Esophagus (tissue), 2 donors: ENCODE data around the gene C20orf141. TPM values are rescaled to one million over a fixed set of nuclear protein-coding genes. Genes with fewer than 3 reads are reported as not detected.

Experiments used
- H3K27ac ChIP-seq, 2 donors: one replicate each; pipeline ENCODE4 v1.5.1; 2013; ENCODE audit warnings: low read depth in 2 of 2, mild to moderate bottlenecking in 2 of 2, inconsistent platforms in 1 of 2, low read length in 1 of 2, moderate library complexity in 1 of 2
- H3K27me3 ChIP-seq, 2 donors: one replicate each; pipeline ENCODE4 v1.6.1; 2013; ENCODE audit warnings: low read length in 2 of 2, control low read depth in 1 of 2, mild to moderate bottlenecking in 1 of 2; ENCODE audit not compliant: insufficient read depth in 2 of 2, control insufficient read depth in 1 of 2
- H3K36me3 ChIP-seq, 2 donors: one replicate each; pipeline ENCODE4 v1.6.1; 2013; ENCODE audit warnings: low read length in 1 of 2; ENCODE audit not compliant: control insufficient read depth in 2 of 2, insufficient read depth in 2 of 2
- H3K4me1 ChIP-seq, 2 donors: one replicate each; pipeline ENCODE4 v1.6.1; 2013; ENCODE audit warnings: low read length in 1 of 2; ENCODE audit not compliant: control insufficient read depth in 2 of 2, insufficient read depth in 2 of 2
- H3K4me3 ChIP-seq, 2 donors: one replicate each; pipeline ENCODE4 v1.5.1; 2013; ENCODE audit warnings: low read length in 2 of 2, mild to moderate bottlenecking in 2 of 2, low read depth in 1 of 2, moderate library complexity in 1 of 2
- H3K9me3 ChIP-seq, 2 donors: one replicate each; pipeline ENCODE4 v1.6.1; 2013; ENCODE audit warnings: mild to moderate bottlenecking in 2 of 2, low read depth in 1 of 2, low read length in 1 of 2, moderate library complexity in 1 of 2; ENCODE audit not compliant: control insufficient read depth in 2 of 2, insufficient read depth in 1 of 2
- WGBS, 2 donors: extraction: QIAGEN DNeasy Blood & Tissue Kit; methylation state at CpG; one replicate each; pipeline ENCODE4 v1.1.7; 2013; 5-methylcytosine and 5-hydroxymethylcytosine counted together
- polyA plus RNA-seq, 2 donors: library from polyadenylated mRNA; stranded (reverse); fragments of 200-250 nt; gene quantifications; one replicate each; pipeline ENCODE4 v1.2.3, GENCODE V29; 2013
- donor health status: healthy with polysubstance abuse.
- donor health status: Bipolar disorder and iron deficiency.

Gene C20orf141
- polyA plus RNA-seq, 2 donors, result not detected

GRCh38 chr20:2864626-2865025 is 49.8 kb downstream of the C20orf141 start:
- Histone ChIP-seq H3K27ac (no peak overlapping the region), H3K9me3 (peaks cover 0 to 2% of the 10 kb centered on the region in 2 donors), H3K4me3 (no peak overlapping the region), H3K27me3 (no peaks in the 10 kb centered on the region), H3K4me1 (peaks cover 0 to 2% of the 10 kb centered on the region in 2 donors), H3K36me3 (peaks cover 11 to 54% of the 10 kb centered on the region in 2 donors)
- 96 to 97% methylated on average over 12 of the region's 12 CpGs for WGBS, 2 donors

GRCh38 chr20:2865101-2865500 is 50.3 kb downstream of the C20orf141 start:
- Histone ChIP-seq H3K4me3 (no peak overlapping the region), H3K36me3 (peaks cover 11 to 54% of the 10 kb centered on the region in 2 donors), H3K27ac (no peak overlapping the region), H3K4me1 (peaks cover 0 to 2% of the 10 kb centered on the region in 2 donors), H3K9me3 (peaks cover 0 to 2% of the 10 kb centered on the region in 2 donors), H3K27me3 (no peaks in the 10 kb centered on the region)
- 93% methylated on average over 10 of the region's 10 CpGs for WGBS, 2 donors

Other genes with a start within 250 kb of the C20orf141 start
- 100 to 1,000 TPM; 135 to 175 TPM for gene NOP56, start 162.4 kb upstream of the C20orf141 start, polyA plus RNA-seq
- gene IDH3B, start 150.8 kb upstream of the C20orf141 start, polyA plus RNA-seq, result 10 to 100 TPM; 58.8 to 89.2 TPM
- gene EBF4, start 122.2 kb upstream of the C20orf141 start, polyA plus RNA-seq, result 1 to 10 TPM; 4.8 to 7.0 TPM
- gene CPXM1, start 14.4 kb upstream of the C20orf141 start, polyA plus RNA-seq, result 1 to 10 TPM in 1 of 2 donors, under 1 TPM in 1; 0.28 to 2.5 TPM
- gene TMEM239, start 1.4 kb downstream of the C20orf141 start, polyA plus RNA-seq, result not detected
- gene PCED1A, start 25.7 kb downstream of the C20orf141 start, polyA plus RNA-seq, result 10 to 100 TPM; 18.0 to 49.3 TPM
- gene VPS16, start 25.8 kb downstream of the C20orf141 start, polyA plus RNA-seq, result 10 to 100 TPM; 28.6 to 35.8 TPM
- 10 to 100 TPM; 11.5 to 21.7 TPM for gene PTPRA, start 58.5 kb downstream of the C20orf141 start, polyA plus RNA-seq
- gene GNRH2, start 228.6 kb downstream of the C20orf141 start, polyA plus RNA-seq, result under 1 TPM in 1 of 2 donors, not detected in 1; 0.24 TPM
- gene MRPS26, start 231.1 kb downstream of the C20orf141 start, polyA plus RNA-seq, result 10 to 100 TPM; 57.2 to 67.1 TPM